ENCODE measurements around the gene C6orf89.

The C6orf89 gene

DNA sequence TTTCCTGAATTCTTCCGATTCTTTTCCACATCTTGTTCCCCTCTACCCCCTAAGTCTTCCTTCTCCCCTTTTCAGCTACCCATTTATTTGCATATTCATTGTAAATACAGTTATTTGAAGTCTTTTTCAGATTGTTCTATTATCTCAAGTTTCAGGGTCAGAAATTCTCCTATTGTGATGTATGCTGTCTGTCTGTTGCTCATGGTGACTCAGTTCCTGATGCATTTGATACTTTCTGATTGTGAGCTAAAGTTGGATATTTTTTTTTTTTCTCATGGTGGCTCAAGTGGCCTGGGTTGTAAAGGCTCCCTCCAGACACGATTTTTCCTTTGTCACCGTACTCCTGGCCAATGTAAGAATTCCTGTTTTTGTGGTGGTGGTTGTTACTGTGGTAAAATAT, 63.9 kb downstream of the C6orf89 start:
- no peak for DNase-seq

DNA sequence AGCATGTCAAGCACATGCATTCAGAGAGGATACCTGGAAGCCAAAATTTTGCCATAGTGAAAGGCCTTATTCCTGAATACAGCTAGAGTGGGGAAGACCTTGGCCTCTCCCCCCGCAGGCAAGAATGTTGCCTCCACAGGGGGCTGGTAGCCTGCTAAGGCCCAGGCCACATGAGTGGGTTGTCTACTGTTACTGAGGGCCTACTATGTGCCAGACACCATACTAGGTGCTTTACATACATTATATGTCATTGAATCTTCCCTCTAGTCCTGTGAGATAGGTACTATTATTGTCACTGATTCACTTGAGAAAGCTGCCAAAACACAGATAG, 68.1 kb downstream of the C6orf89 start:
- DNase-seq = no peak

DNA sequence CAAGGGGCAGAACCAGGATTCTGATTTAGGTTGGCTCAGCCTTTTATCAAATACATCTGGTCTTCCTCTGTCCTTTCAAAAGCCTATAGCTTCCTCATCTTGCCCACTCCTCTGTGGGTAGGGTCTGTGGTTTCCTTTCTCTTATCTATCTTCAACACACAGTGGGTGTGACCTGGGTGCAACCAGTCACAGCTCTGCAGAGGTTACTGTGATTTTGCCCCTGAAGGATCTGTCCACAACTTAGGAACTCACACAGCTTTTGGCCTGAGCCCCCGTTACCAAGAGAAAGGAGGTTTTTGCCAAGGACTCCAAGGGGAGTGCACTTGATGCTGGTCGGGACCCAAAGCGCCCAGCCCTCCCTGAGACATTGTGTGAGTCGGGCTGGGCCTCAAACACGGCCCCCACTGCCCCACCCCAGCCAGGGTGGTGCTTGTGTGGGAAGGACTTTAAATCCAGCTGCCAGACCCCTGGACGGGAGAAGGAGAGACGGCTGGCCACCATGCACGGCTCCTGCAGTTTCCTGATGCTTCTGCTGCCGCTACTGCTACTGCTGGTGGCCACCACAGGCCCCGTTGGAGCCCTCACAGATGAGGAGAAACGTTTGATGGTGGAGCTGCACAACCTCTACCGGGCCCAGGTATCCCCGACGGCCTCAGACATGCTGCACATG, 68.6 kb downstream of the C6orf89 start, which contains the start of gene PI16:
PI16 (plus strand) TSS at position 477 of the 670 bp plus-strand sequence; CDS start at position 500, 23 bp downstream.
- no peak for DNase-seq

DNA sequence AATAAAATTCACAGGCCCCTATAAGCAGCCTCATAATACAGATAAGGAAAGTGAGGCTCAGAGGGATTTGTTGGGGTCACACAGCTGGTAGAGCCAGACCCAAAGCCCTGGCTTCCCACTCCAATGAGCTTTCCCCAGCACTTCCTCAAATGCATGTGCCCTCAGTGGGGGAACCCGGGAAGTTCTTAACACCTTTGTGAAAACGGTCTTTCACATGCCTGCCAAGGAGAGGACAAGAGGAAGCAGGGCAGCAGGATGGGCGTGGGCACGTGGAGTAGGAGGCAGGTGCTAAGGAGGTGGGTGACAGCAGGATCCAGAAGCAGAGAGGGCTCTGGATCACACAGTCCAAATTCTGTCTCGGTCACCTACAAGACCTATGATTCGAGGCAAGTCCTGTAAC, 69.4 kb downstream of the C6orf89 start:
- no peak for DNase-seq

DNA sequence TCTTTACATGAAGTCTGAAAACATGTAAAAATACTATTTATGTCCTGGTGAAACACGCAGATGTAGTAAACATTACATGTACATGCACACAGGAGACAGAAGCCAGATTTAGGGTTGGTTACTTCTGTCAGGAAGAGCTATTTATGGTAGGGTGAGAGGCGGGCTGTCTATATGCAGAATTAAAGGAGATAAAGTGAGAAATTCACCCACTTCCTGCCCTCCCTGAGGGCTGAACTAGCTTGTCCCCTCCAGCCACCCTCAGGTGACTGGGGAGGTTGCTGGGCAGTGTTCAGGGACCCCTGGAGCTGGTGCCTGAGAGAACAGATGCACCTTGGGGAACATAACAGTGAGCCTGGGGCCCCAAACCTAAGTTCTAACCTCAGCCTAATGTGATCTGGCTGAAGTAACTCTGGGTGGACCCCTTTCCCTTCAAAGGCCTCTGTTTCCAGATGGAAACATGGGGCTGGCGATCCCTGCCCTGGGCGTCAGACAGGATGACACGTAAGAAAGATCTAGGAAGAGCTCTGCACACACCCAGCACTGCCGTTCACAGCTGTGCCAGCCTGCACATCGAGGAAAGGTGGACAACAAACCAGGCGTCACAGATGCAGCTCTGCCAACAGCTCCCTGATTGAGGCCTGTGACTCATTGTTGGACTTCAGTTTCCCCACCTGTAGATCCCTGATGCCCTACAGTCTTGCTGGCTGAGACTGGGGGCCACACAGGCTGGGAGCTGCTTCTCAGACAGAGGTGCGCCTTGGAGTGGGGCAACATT, 70.1 kb downstream of the C6orf89 start:
- DNase-seq = no peak

DNA sequence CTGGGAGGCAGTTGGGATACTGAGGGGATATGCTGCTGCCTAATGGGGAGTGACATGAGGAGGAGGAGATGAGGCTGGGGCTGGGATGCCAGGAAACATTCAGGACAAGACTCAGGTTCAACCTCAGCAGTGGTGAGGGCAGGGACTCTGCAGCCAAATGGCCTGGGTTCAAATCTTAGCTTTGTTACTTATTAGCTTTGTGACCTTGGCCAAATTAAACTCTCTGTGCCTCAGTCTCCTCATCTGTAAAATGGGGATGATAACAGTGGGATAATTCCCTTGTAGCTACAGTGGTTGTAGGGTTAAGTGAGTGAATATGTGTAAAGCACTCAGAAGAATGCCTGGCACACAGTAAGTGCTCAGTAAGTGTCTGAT, 70.7 kb downstream of the C6orf89 start:
- DNase-seq = no peak

DNA sequence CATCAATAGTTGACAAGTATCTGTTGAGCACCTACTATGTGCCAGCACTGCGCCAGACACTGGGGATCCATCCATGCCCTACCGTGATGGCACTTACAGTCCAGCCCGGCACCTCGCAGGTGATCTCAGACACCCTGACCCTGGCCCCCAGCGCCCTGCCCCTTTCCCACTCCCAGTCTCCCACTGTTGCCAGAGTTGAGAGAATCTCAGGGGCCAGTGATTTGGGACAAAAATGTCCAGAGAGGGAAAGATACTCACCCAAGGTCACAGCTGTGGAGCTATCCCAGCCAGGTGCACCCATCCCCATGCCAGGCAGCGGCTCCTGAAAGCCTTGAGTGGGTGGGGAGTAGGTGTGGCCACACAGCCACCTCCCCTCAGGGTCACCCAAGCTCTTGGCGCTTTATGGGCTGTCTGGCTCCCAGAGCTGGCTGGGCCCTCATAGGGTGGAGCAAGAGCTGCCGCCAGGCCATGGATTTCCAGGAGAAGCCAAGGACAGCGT, 72.1 kb downstream of the C6orf89 start:
- no peak for DNase-seq

DNA sequence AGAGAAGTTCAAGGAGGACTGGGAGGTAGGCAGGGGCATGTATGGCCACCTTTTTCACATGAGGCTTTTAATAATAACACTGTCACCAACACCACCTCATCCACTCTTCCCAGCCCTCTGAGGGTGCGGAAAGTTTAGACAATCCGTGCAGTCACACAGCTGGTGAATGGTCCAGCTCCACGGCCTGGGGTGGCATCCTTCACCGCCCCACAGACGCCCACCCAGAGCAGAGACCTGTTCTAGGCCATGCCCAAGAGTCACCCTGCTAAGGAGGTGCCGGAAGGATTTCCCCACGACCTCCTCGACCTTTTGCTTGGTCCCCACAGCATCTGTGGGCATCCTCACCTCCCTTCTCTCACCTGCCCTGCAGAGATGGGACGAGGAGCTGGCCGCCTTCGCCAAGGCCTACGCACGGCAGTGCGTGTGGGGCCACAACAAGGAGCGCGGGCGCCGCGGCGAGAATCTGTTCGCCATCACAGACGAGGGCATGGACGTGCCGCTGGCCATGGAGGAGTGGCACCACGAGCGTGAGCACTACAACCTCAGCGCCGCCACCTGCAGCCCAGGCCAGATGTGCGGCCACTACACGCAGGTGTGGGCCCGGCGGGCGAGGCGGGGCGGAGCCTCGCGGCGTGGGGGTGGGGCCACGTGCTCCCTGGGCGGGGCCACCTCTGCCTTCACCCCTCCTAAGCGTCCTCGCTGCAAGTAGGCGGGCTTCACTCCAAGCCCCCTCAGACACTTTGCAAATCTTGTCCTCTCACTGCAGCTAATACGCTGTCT, 73.2 kb downstream of the C6orf89 start:
- DNase-seq = no peak

DNA sequence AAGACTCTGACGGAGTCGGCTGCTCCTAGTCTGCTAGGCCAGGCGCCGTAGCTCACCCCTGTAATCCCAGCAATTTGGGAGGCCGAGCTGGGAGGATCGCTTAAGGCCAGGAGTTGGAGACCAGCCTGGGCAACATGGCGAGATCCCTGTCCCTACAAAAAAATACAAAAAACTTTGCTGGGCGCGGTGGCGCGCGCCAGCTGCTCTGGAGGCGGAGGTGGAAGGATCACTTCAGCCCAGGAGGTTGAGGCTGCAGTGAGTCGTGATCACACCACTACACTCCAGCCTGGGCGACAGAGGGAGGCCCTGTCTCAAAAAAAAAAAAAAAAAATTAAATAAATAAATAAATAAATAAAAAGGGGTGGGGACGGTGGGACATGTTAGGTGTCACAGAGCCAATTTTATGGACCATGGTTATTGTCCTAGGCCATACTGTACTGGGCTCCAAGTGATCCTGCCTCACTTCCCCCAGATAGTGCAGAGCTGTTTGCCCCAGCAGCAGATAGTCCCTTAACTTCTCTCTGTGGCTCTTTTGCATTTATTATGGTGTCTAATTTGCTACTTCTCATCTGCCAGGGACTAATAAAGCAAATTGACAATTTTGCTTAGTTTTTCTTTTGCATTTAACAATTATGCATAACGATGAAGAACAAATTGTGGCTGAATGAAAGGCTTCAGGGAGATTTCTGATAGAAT, 74.0 kb downstream of the C6orf89 start:
- DNase-seq = no peak

DNA sequence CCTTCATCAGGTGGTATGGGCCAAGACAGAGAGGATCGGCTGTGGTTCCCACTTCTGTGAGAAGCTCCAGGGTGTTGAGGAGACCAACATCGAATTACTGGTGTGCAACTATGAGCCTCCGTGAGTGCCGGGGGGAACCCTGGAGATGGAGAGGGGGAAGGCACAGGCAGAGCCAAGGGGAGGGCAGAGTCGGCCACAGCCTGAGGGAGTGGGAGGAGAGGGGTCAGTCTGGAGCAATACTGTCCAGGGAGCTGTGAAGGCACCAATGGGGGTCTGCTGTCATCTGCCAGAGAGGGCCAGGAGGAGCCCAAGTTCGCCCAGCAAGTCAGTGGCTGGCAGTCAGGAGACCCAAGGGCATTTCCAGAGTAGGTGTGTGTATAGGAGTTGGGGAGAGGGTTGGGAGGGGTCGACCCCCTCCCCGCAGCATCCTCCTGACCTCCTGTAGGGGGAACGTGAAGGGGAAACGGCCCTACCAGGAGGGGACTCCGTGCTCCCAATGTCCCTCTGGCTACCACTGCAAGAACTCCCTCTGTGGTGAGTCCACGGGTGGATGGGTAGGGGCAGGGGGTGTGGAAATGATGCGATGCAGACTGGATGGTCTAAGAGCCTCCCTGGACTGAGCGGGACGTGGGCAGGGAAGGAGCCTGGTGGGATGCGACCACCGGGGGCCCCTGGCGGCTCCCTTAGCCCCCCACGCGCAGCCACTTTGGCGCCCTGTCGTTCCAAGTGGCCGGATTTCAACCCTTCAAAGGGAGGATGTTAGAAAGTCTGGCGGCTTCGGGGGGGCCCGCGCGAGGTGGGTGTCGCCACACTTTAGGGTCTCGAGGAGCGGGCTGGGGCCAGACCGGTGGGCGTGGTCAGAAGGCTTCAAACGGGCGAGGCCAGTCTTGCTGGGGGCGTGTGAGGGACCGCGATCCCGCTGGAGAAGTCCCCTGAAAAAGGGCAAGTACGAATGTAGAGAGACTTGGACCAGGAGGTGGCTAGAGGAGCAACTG, 76.0 kb downstream of the C6orf89 start:
- no peak for DNase-seq

DNA sequence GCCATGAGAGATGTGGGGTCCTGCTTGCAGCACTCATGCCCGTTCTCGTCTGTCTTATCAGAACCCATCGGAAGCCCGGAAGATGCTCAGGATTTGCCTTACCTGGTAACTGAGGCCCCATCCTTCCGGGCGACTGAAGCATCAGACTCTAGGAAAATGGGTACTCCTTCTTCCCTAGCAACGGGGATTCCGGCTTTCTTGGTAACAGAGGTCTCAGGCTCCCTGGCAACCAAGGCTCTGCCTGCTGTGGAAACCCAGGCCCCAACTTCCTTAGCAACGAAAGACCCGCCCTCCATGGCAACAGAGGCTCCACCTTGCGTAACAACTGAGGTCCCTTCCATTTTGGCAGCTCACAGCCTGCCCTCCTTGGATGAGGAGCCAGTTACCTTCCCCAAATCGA, 77.1 kb downstream of the C6orf89 start:
- DNase-seq = no peak

DNA sequence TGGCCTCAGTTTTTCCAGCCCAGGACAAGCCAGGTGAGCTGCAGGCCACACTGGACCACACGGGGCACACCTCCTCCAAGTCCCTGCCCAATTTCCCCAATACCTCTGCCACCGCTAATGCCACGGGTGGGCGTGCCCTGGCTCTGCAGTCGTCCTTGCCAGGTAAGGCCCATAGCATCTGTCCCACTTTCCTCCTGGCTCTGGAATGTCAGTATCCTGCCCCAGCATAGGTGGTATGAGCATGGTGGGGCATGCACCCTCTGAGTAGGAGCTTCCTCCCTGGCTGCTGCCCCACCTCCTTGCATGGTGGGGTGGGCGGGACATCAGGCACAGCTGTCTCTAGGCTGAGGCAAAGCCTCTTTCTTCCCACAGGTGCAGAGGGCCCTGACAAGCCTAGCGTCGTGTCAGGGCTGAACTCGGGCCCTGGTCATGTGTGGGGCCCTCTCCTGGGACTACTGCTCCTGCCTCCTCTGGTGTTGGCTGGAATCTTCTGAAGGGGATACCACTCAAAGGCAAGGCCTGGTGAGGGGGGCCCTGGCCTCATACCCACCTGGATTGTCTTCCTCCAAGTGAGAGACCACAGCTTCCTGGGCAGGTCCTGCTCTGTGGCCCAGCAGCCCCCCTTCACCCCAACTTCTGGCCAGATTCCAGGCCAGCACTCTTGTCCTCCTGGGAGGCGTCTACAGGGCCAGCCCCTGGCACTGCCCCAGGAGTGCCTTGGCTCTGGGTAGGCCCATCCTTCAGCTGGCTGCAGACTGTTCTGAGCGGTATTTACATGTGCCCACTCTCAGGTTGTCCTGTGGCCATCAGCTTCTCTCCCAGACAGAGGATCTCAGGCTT, 77.9 kb downstream of the C6orf89 start:
- DNase-seq = no peak

DNA sequence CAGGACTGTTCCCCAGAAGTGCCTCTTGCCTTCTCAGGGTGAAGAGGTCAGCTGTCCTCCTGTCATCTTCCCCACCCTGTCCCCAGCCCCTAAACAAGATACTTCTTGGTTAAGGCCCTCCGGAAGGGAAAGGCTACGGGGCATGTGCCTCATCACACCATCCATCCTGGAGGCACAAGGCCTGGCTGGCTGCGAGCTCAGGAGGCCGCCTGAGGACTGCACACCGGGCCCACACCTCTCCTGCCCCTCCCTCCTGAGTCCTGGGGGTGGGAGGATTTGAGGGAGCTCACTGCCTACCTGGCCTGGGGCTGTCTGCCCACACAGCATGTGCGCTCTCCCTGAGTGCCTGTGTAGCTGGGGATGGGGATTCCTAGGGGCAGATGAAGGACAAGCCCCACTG, 78.6 kb downstream of the C6orf89 start:
- DNase-seq = no peak

DNA sequence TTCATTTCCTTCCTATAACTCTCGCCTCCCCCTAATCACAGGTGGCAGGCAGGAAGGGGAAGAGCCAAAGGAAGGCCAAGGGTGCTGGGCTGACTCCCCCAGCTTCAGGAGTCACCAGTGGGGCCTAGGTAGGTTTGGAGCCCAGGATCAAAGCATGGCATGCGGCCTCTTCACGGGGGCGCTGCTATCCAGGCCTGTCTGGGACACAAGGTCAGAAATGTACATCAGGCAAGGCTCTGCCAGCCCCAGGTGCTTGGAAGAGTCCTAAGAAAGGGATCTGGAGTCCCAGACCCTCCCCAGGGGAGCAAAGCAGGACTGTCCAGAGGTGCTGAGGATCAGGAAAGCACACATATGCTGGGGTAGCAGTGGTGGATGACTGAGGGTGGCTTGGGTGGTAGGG, 79.2 kb downstream of the C6orf89 start:
- no peak for DNase-seq

DNA sequence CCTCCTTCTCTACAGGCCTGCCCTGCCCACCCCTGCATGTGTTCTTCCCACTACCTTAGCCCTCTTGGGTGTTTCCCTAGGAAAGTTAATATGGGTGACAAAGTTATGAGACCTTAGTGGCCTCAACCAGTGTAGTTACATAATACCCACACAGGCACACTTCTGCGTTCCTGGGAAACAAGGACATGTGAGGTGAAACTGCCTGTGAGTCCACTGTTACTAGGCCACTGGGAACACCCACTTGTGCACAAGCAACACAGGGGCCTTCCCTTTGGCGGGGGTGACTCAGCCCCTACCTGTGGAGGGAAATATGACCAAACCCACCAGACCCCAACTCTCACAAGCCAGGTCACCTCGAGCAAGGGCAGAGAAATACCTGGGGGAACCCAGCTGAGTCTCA, 81.5 kb downstream of the C6orf89 start:
- no peak for DNase-seq

DNA sequence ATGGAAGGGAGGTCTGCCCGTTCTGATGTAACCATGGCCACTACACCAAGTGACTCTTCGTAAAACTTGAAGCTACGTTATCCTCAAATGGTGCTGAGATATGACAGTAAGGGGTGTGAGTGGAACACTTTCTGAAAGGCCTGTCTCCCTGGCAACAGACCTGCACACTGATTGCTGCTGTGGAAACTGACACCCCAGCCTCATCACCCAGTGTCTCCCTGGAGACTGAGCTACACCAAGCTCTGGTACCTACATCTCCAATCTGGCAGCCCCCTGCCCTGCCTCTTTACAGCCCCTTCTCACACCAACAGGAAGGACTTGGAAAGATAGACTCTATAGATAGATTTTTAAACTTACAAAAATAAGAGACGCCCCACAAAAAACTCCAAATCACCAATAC, 82.0 kb downstream of the C6orf89 start:
- no peak for DNase-seq

DNA sequence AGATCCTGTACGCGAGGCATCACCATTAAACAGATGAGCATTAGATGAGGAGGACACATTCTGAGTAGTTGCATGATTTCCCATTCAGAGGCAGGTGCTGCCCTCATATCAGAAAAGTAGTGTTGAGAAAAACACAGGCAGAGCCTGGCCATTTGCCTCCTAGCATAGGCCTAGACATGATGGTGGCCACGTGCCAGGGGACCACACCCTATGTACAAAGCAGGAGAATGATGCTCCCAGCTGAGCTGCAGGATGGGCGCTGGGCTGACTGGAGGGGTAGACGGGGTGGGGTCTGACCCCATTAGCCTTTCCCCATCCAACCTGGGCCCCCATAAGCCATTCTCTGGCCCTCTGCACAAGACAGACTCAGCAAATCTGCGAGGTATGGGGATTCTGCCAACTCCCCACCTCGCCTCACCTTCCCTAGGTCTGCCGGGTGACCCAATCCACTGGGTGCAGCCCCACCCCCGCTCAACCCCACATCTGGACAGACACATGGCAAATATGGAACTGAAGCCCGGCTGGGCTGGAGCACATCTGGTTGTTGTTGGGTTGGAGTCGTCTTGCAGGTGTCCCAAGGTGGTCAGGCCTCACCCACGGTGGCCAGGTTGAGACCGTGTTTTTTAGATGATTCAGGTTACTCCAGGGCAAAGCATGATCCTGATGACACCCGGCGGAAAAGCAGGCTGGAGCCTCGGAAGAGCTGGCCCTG, 82.7 kb downstream of the C6orf89 start:
- DNase-seq = no peak

DNA sequence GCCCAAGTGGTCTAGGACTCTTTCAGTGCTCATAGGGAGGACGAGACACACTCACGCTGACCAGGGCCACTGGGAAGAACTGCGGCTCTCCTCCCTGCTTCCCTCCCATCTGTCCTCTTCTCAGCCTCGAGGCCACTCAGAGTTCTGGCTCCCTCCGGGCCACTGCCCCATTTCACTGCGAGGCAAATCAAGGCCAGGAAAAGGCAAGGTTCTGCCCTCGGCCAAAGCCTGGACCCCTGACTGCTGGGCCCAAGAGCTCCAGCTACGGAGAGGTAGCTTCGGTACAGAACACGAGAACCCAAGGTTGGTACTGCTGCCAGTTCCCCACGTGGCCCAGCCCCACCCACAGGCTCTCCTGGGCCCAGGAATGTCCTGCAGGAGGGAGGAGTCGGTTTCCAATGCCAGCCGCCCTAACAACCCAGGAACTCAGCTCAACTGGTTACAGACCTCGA, 83.5 kb downstream of the C6orf89 start:
- no peak for DNase-seq

DNA sequence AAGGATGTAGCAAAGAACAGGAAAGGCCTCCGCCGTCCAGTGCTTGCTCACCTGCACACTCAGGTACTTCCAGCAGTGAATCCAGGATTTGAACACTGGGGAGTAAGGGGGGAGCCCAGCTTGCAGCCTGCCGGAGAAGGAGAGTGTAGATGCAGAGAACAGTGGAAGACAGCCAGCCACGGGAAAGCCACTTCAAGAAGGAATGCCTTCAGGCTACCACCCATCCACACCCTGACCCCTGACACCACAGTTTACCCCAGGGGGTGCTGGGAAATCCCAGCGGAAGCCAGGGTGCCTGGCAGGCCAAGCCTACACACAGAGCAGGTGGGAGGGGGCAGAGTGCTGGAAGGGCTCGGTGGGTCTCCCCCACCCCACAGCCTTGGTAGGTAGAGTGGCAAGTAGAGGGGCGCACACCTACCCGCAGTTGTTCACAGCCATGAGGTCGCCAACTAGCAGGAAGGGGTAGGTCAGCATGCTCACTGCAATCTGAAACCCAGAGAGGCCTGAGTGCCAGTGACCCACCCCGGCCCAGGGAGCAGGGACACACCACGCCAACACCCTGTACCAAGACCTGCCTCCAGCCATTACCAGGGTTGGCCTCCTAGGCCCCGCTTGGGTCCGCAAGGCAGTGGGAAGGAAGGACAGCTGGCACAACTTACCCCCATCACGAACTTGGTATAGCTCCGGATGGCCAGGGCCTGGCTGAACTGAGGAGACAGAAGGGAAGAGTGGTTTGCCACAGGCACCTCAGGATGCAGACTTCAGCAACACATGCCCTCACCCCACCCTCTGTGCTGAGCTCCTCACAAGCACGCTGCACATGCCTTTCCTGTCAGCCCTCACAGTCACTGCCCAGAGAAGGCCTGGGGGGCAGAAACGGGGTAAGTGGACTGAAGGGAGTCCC, 84.5 kb downstream of the C6orf89 start:
- no peak for DNase-seq
